Activated CD8-positive, alpha-beta memory T cell treated with anti-CD3 and anti-CD28 coated beads, Interleukin-2, amount 50 U/mL, for 48 hours (primary cell): ENCODE results near the gene CAND1.
A peak's percentile ranks its signal among the peaks of the same experiment; 100 is the strongest.

Source experiments
- DNase-seq: peaks from one replicate; pipeline ENCODE4 v3.0.0-alpha.2; 2020

CAND1 gene

GRCh38 chr12:67268896-67269632 lies at the start of gene CAND1:
TSS of gene CAND1 (plus strand) at chr12:67269358. CDS start at chr12:67269718, 360 bp downstream.
- DNase-seq, result peak; percentile 94

- DNase-seq, result no peak
Measured at GRCh38 chr12:67220065-67220464, 49.1 kb upstream of the CAND1 start.

- DNase-seq, result no peak
Measured at GRCh38 chr12:67222302-67222701, 46.9 kb upstream of the CAND1 start.

GRCh38 chr12:67223225-67223624 lies 45.9 kb upstream of the CAND1 start:
- DNase-seq, result no peak

- no peak for DNase-seq
Measured at GRCh38 chr12:67237231-67237630, 31.9 kb upstream of the CAND1 start.

GRCh38 chr12:67239061-67239460 lies 30.1 kb upstream of the CAND1 start:
- DNase-seq, result no peak

- no peak for DNase-seq
Measured at GRCh38 chr12:67241482-67241881, 27.7 kb upstream of the CAND1 start.

GRCh38 chr12:67243260-67243659 lies 25.9 kb upstream of the CAND1 start:
- DNase-seq, result no peak

- no peak for DNase-seq
Measured at GRCh38 chr12:67245571-67245970, 23.6 kb upstream of the CAND1 start.

- DNase-seq, result no peak
Measured at GRCh38 chr12:67251012-67251411, 18.1 kb upstream of the CAND1 start.

GRCh38 chr12:67254372-67255026 lies 14.7 kb upstream of the CAND1 start:
- DNase-seq, result no peak

- DNase-seq, result no peak
Measured at GRCh38 chr12:67256649-67257048, 12.5 kb upstream of the CAND1 start.

- DNase-seq, result no peak
Measured at GRCh38 chr12:67263471-67263870, 5.7 kb upstream of the CAND1 start.

- DNase-seq, result peak; percentile 81
Measured at GRCh38 chr12:67268335-67268895, 743 bp upstream of the CAND1 start.

- DNase-seq, result peak; percentile 79
Measured at GRCh38 chr12:67269633-67270573, 745 bp downstream of the CAND1 start.

- DNase-seq, result no peak
Measured at GRCh38 chr12:67270622-67271021, 1.5 kb downstream of the CAND1 start.

GRCh38 chr12:67271976-67272375 lies 2.8 kb downstream of the CAND1 start:
- no peak for DNase-seq

- DNase-seq, result no peak
Measured at GRCh38 chr12:67274186-67274585, 5.0 kb downstream of the CAND1 start.

GRCh38 chr12:67275380-67275913 lies 6.3 kb downstream of the CAND1 start:
- DNase-seq, result no peak

- no peak for DNase-seq
Measured at GRCh38 chr12:67276421-67276820, 7.3 kb downstream of the CAND1 start.

- DNase-seq, result no peak
Measured at GRCh38 chr12:67279637-67280036, 10.5 kb downstream of the CAND1 start.

- no peak for DNase-seq
Measured at GRCh38 chr12:67280088-67280487, 10.9 kb downstream of the CAND1 start.

GRCh38 chr12:67280572-67280971 lies 11.4 kb downstream of the CAND1 start:
- no peak for DNase-seq
